HepG2 (cell line): ENCODE measurements around the gene XXYLT1. TPM values are rescaled to one million over a fixed set of nuclear protein-coding genes. Genes with fewer than 3 reads are reported as not detected.
A peak's percentile ranks its signal among the peaks of the same experiment; 100 is the strongest.

Experiments used
- ATAC-seq: fragments of 200-7000 bp; cut with Tn5 transposase; 3 replicates; pipeline ENCODE4 v1.9.1; 2020; ENCODE audit warnings: mild to moderate bottlenecking, moderate library complexity
- BruUV-seq: library from RNA; stranded (reverse); fragments of 400-500 nt; replicated peaks from 2 replicates; lab custom pipeline; 2021; lab: Mats Ljungman, UMichigan
- CTCF ChIA-PET: fragments of 300-600 bp; formaldehyde crosslinking; extraction: SDS; loops from one replicate; lab custom pipeline; 2021; ENCODE audit warnings: low total read pairs, inconsistent platforms, low intra/inter-chr PET ratio; lab: Yijun Ruan, JAX
- POLR2A ChIA-PET: fragments of 350-600 bp; sonication (Branson Sonifier 250); formaldehyde crosslinking; loops from one replicate; lab custom pipeline; 2020; ENCODE audit warnings: antibody characterized with exemption, inconsistent platforms; lab: Yijun Ruan, JAX
- DNase-seq: peaks from one replicate; pipeline ENCODE4 v3.0.0-alpha.2; 2015; ENCODE audit warnings: low spot score
- FAIRE-seq: peaks from 3 replicates; lab custom pipeline; 2011; peaks lifted over from hg19 to GRCh38; lab: Jason Lieb, UNC
- H2AFZ ChIP-seq: one replicate; pipeline ENCODE4 v1.6.1; 2011; ENCODE audit warnings: low read length, inconsistent platforms
- H3K27ac ChIP-seq: fragments of 300-600 bp; 3 replicates; pipeline ENCODE4 v1.8.0; 2011; ENCODE audit warnings: mixed run types, mild to moderate bottlenecking, mixed read lengths, low read length, inconsistent platforms; ENCODE audit not compliant: insufficient read depth; ENCODE audit errors: extremely low read length
- H3K27me3 ChIP-seq, 2 experiments: fragments of 200-600 bp in 1 of 2; 2 replicates in 1 of 2; 3 replicates in 1 of 2; pipeline versions ENCODE4 v1.6.0 to v1.8.0; 2011; ENCODE audit warnings: low read length in 2 of 2, mild to moderate bottlenecking in 2 of 2, moderate library complexity in 2 of 2, inconsistent platforms in 1 of 2; ENCODE audit not compliant: insufficient read depth in 2 of 2, control insufficient read depth in 1 of 2
- H3K36me3 ChIP-seq, 2 experiments: fragments of 200-600 bp in 1 of 2; replicated peaks in 1 of 2; 2 replicates in 1 of 2; 3 replicates in 1 of 2; pipeline versions ENCODE4 v1.5.1 to v1.8.0; 2011; ENCODE audit warnings: low read length in 2 of 2, inconsistent platforms in 1 of 2; ENCODE audit not compliant: insufficient read depth in 2 of 2, control insufficient read depth in 1 of 2
- H3K4me1 ChIP-seq: 2 replicates; pipeline ENCODE4 v1.5.1; 2012; ENCODE audit warnings: low read length, inconsistent platforms; ENCODE audit not compliant: insufficient read depth
- H3K4me2 ChIP-seq: 2 replicates; pipeline ENCODE4 v1.6.0; 2011; ENCODE audit warnings: low read depth, low read length, inconsistent platforms
- H3K4me3 ChIP-seq, 3 experiments: fragments of 200-600 bp in 1 of 3; sonication (generic), shearing (Covaris generic) in 1 of 3; replicated peaks in 1 of 3; 2 replicates each; pipeline ENCODE4 v1.5.1; 2011 to 2016; ENCODE audit warnings: low read length in 3 of 3, inconsistent platforms in 2 of 3, low read depth in 2 of 3, mild to moderate bottlenecking in 2 of 3, control low read depth in 1 of 3, mixed read lengths in 1 of 3; ENCODE audit not compliant: insufficient read depth in 1 of 3
- H3K79me2 ChIP-seq: one replicate; pipeline ENCODE4 v1.6.1; 2011; ENCODE audit warnings: low read length, inconsistent platforms; ENCODE audit not compliant: insufficient read depth
- H3K9ac ChIP-seq: 2 replicates; pipeline ENCODE4 v1.6.0; 2011; ENCODE audit warnings: mild to moderate bottlenecking, low read depth, low read length, inconsistent platforms; ENCODE audit not compliant: insufficient read depth
- H3K9me3 ChIP-seq: 2 replicates; pipeline ENCODE4 v1.5.1; 2012; ENCODE audit warnings: mild to moderate bottlenecking, low read length
- H4K20me1 ChIP-seq: 2 replicates; pipeline ENCODE4 v1.6.0; 2011; ENCODE audit warnings: inconsistent platforms, mild to moderate bottlenecking, low read length, moderate library complexity; ENCODE audit not compliant: insufficient read depth
- AKAP8 ChIP-seq: sonication (generic); formaldehyde crosslinking; IDR thresholded peaks from 2 replicates; pipeline ENCODE4 v1.5.1; 2020; ENCODE audit warnings: mild to moderate bottlenecking, missing genetic modification reagents
- CHD4 ChIP-seq: fragments of 200-600 bp; sonication (generic); IDR thresholded peaks from 2 replicates; pipeline ENCODE4 v1.7.0; 2017; ENCODE audit warnings: mild to moderate bottlenecking, low read length, borderline replicate concordance
- KDM1A ChIP-seq: IDR thresholded peaks from 2 replicates; pipeline ENCODE4 v1.6.1; 2016; ENCODE audit warnings: missing compliant biosample characterization
- RBM39 ChIP-seq: fragments of 200-400 bp; formaldehyde crosslinking; IDR thresholded peaks from one replicate; pipeline ENCODE4 v1.6.1; 2018; ENCODE audit warnings: antibody characterized with exemption, mild to moderate bottlenecking, low read depth, low read length; ENCODE audit not compliant: poor library complexity, severe bottlenecking
- RCOR2 ChIP-seq: IDR thresholded peaks from 2 replicates; pipeline ENCODE4 v1.6.1; 2016; ENCODE audit warnings: missing biosample characterization, missing genetic modification reagents
- REPIN1 ChIP-seq: sonication (generic); formaldehyde crosslinking; IDR thresholded peaks from 2 replicates; pipeline ENCODE4 v1.8.0; 2022; ENCODE audit warnings: missing genetic modification reagents, low read depth, mild to moderate bottlenecking, borderline replicate concordance
- ZMYM3 ChIP-seq: sonication (generic); formaldehyde crosslinking; IDR thresholded peaks from 2 replicates; pipeline ENCODE4 v1.5.1; 2020; ENCODE audit warnings: mild to moderate bottlenecking, missing genetic modification reagents
- ZNF629 ChIP-seq: sonication (generic); formaldehyde crosslinking; conservative IDR thresholded peaks from 2 replicates; pipeline ENCODE4 v1.5.0; 2020; ENCODE audit warnings: missing genetic modification reagents
- ZSCAN21 ChIP-seq: sonication (generic); formaldehyde crosslinking; IDR thresholded peaks from 2 replicates; pipeline ENCODE4 v1.8.0; 2022; ENCODE audit warnings: mild to moderate bottlenecking, missing genetic modification reagents, moderate library complexity, borderline replicate concordance
- ZSCAN22 ChIP-seq: sonication (generic); formaldehyde crosslinking; IDR thresholded peaks from 2 replicates; pipeline ENCODE4 v1.4.0; 2020; ENCODE audit warnings: mild to moderate bottlenecking, missing genetic modification reagents
- WGBS: methylation state at CpG from one replicate; pipeline ENCODE4 v1.1.6; 2017; ENCODE audit warnings: low lambda C conversion rate; 5-methylcytosine and 5-hydroxymethylcytosine counted together
- in situ Hi-C: cut with HindIII; loops from 2 replicates; pipeline ENCODE4 v1.10.0; 2017; ENCODE audit warnings: low pct_unique_long_range_greater_than_20kb; ENCODE audit not compliant: extremely low pct_ligation_motif_present
- intact Hi-C: fragments of 100-400 bp; cut with micrococcal nuclease; formaldehyde crosslinking; loops from one replicate; pipeline ENCODE4 v1.10.0; 2022; ENCODE audit not compliant: unreplicated experiment
- polyA plus RNA-seq, 8 experiments: library from polyadenylated mRNA; depleted of rRNA in 3 of 8; stranded (reverse) in 7 of 8; unstranded in 1 of 8; fragments of >200 nt; fragmentation: Illumina TruSeq in 4 of 8; extraction: Trizol in 4 of 8; gene quantifications; 2 replicates each; pipeline versions ENCODE4 v1.2.1 to v1.2.3, GENCODE V29; 2011 to 2016; ENCODE audit warnings: low read depth in 4 of 8, missing spikeins in 1 of 8, mixed read lengths in 1 of 8; ENCODE audit not compliant: insufficient read depth in 1 of 8
- total RNA-seq, 5 experiments: library from RNA; depleted of rRNA; stranded (reverse); fragments of >200 nt; fragmentation: Illumina TruSeq; extraction: Trizol; gene quantifications; 2 replicates each; pipeline ENCODE4 v1.2.3, GENCODE V29; 2016; ENCODE audit warnings: low read depth in 1 of 5

The XXYLT1 gene
- total and polyA plus RNA-seq, 2 of the 13 experiments (the other 11 are each of a cell fraction or from before 2014, with no cell fraction given) = 17.7 to 19.0 TPM

GRCh38 chr3:195122261-195122660 is 148.7 kb downstream of the XXYLT1 start:
- peaks cover 69% of the 10 kb centered on the region for H3K4me1 ChIP-seq
- 97% methylated on average over 4 of the region's 4 CpGs for WGBS
- no peak overlapping the region for H3K9ac ChIP-seq
- H3K79me2 ChIP-seq = no peaks in the 10 kb centered on the region
- FAIRE-seq = no peak
- H3K4me3 ChIP-seq = no peak overlapping the region
- H3K36me3 ChIP-seq = no peaks in the 10 kb centered on the region
- H3K9me3 ChIP-seq = no peaks in the 10 kb centered on the region
- no peak overlapping the region for H3K4me2 ChIP-seq
- ChIA-PET POLR2A (no interaction called here), CTCF (no interaction called here)
- H3K27me3 ChIP-seq = no peaks in the 10 kb centered on the region
- H4K20me1 ChIP-seq = no peaks in the 10 kb centered on the region
- in situ Hi-C loops = no loop called here
- H3K27ac ChIP-seq = no peak overlapping the region
- DNase-seq = no peak
- no peak overlapping the region for H2AFZ ChIP-seq
- no peak for TF ChIP-seq REPIN1
- peak; percentile 99 for TF ChIP-seq ZSCAN21 (CRISPR knock-in tag)
- ATAC-seq = no peak
- BruUV-seq = no TSS peak
- intact Hi-C loops = no loop called here

GRCh38 chr3:195120267-195120601 is 150.7 kb downstream of the XXYLT1 start:
- no peak for FAIRE-seq

More at GRCh38 chr3:195120267-195120601, 150.7 kb downstream of the XXYLT1 start:
- Histone ChIP-seq H3K36me3 (no peaks in the 10 kb centered on the region), H3K79me2 (no peaks in the 10 kb centered on the region), H2AFZ (no peak overlapping the region), H3K4me1 (peaks cover 74% of the 10 kb centered on the region), H4K20me1 (no peaks in the 10 kb centered on the region), H3K27ac (peak overlapping the region; percentile 48), H3K9ac (no peak overlapping the region), H3K4me3 (no peak overlapping the region; a peak in 1 of 6 replicates)
- BruUV-seq = no TSS peak
- CTCF ChIA-PET = no interaction called here
- intact Hi-C loops (no loop called here), in situ Hi-C loops (no loop called here)
- POLR2A ChIA-PET = interaction anchor here (1.1 to 1.3 kb wide), 2 partner anchors 33 to 448 kb away, joined by 3 to 5 read pairs; partner anchors contain the start of gene LSG1
- ATAC-seq (no peak), DNase-seq (no peak)
- WGBS = 100% methylated on average over 2 of the region's 2 CpGs
- TF ChIP-seq AKAP8 = no peak
- TF ChIP-seq CHD4 = peak; percentile 82
- peak; percentile 88; the same call in 1 of the 2 replicates for TF ChIP-seq ZMYM3 (CRISPR knock-in tag)
- TF ChIP-seq ZNF629 = peak; percentile 98
- no peak for TF ChIP-seq RBM39
- no peak for TF ChIP-seq ZSCAN22 (CRISPR knock-in tag)
- 0 out of 2 replicates have a peak, but pooled peaks have one; percentile 52 for TF ChIP-seq KDM1A (CRISPR knock-in tag)
- peak; percentile 67; the same call in 1 of the 2 replicates for TF ChIP-seq RCOR2 (CRISPR knock-in tag)
- TF ChIP-seq, all 625 proteins: peak for 5
- Histone ChIP-seq H3K9me3 (no peaks in the 10 kb centered on the region), H3K27me3 (no peaks in the 10 kb centered on the region), H3K4me2 (peak overlapping the region; percentile 61; the same call in 1 of the 2 replicates)
